Measurements from ENCODE around the gene CLCNKA. TPM values are rescaled to one million over a fixed set of nuclear protein-coding genes. Genes with fewer than 3 reads are reported as not detected.

Gene CLCNKA
- total RNA-seq, 4 donors from 2014 or later = 0.64 to 0.94 (median 0.80) TPM; not detected in 1

DNA sequence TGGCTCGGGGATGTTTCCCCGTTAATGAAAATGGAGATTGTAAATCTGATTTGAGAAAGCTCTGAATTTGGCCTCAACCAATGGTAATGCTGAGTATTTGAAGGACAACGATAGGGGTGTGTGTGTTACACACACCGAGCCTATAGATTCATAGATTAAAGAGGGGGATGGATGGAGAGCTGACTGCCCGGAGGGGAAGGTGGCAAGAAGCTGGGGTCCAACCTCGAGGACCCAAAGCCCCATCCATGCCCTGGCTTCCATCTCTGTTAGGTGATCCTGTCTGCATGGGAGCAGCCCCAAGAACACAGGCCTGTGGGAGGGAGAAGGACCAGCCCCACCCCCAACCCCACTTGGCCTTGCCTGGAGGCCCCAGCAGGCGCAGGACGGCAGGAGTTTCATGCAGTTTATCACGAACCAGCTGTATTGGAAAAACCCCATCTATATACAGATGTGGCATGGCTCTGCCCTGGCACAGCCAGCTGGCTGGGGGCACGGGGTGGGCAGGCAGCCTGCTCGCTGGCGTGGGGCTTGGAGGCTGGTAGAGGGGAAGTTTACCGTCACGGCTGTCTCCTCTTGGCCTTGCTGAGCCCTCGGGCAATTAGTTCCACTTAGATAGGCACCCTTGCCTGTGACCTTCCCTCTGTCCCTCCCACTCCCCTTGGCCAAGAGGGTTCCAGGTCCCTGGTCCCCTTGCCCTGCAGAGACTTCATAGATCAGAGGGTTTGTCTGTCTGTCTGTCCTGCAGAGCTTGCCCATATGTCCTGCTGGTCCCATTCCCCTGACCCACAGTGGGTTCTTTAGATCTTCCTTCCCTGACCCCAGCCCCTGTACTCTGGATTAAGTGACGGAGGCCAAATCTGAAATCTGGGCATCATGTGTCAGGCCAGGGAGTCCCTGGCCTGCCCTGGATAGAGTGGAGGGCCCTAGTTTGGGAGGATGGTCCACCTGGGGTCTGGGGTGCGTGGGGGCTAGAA is 7.0 kb upstream of the CLCNKA start:
- ATAC-seq = no peak
- Histone ChIP-seq H3K36me3 (no peaks in the 10 kb centered on the region), H3K27me3 (no peaks in the 10 kb centered on the region), H3K4me3 (peak overlapping the region; percentile 68 to 82 (median 76)), H3K9me3 (no peaks in the 10 kb centered on the region), H3K4me1 (peaks cover 38 to 55% of the 10 kb centered on the region in 2 donors), H3K27ac (peak overlapping the region; percentile 97 to 100 (median 98))
- DNase-seq = peak; percentile 77 to 87
- TF ChIP-seq POLR2A (IDR thresholded peaks at IDR 0.05) = peak in 1 of 2 donors; percentile 64
- TF ChIP-seq, protein P1, sequence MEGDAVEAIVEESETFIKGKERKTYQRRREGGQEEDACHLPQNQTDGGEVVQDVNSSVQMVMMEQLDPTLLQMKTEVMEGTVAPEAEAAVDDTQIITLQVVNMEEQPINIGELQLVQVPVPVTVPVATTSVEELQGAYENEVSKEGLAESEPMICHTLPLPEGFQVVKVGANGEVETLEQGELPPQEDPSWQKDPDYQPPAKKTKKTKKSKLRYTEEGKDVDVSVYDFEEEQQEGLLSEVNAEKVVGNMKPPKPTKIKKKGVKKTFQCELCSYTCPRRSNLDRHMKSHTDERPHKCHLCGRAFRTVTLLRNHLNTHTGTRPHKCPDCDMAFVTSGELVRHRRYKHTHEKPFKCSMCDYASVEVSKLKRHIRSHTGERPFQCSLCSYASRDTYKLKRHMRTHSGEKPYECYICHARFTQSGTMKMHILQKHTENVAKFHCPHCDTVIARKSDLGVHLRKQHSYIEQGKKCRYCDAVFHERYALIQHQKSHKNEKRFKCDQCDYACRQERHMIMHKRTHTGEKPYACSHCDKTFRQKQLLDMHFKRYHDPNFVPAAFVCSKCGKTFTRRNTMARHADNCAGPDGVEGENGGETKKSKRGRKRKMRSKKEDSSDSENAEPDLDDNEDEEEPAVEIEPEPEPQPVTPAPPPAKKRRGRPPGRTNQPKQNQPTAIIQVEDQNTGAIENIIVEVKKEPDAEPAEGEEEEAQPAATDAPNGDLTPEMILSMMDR (IDR thresholded peaks at IDR 0.05 in 4 of 5, conservative IDR thresholded peaks at IDR 0.05 in 1 of 5) = no peak
- intact Hi-C loops (cut with DNase I; ENCODE audit: low total_unique reads) = loop anchor here (5.0 to 10.0 kb wide), 3 partner anchors 300 to 1100 kb away; partner anchors contain the start of genes DDI2 and PADI2
- in situ Hi-C loops (cut with MboI; ENCODE audit: low sequenced_read_pairs in 4 of 4) = no loop called here

DNA sequence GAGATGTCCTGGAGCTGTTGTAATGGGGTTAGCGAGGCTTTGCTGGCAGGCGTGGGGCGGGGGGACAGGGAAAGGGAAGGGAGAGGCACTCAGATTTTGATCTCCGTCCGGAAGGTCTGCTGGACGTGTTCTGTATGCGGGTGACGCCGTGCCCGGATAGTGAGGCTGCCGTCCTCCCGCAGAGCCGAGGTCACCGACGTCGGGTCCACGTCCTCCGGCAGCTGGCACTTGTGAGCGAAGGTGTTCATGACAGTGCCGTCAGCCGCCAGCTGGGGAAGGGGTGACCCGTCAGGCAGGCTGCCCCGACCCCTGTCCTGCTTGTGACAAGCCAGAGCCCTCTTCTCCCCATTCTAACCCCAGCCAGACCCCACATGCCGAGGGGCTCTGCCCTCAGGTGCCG is 6.3 kb upstream of the CLCNKA start:
- peak overlapping the region; percentile 97 to 100 (median 98) for H3K27ac ChIP-seq
- intact Hi-C loops (cut with DNase I; ENCODE audit: low total_unique reads) = loop anchor here (5.0 to 10.0 kb wide), 3 partner anchors 301 to 1099 kb away; partner anchors contain the start of genes DDI2 and PADI2
- no peaks in the 10 kb centered on the region for H3K36me3 ChIP-seq
- TF ChIP-seq, protein P1 (IDR thresholded peaks at IDR 0.05 in 4 of 5, conservative IDR thresholded peaks at IDR 0.05 in 1 of 5) = no peak
- in situ Hi-C loops (cut with MboI; ENCODE audit: low sequenced_read_pairs in 4 of 4) = no loop called here
- ATAC-seq (no peak), DNase-seq (peak in 1 of 2 donors; percentile 65)
- peak overlapping the region; percentile 68 to 82 (median 76) for H3K4me3 ChIP-seq
- H3K9me3 ChIP-seq = no peaks in the 10 kb centered on the region
- peaks cover 45 to 62% of the 10 kb centered on the region in 2 donors for H3K4me1 ChIP-seq
- no peaks in the 10 kb centered on the region for H3K27me3 ChIP-seq

DNA sequence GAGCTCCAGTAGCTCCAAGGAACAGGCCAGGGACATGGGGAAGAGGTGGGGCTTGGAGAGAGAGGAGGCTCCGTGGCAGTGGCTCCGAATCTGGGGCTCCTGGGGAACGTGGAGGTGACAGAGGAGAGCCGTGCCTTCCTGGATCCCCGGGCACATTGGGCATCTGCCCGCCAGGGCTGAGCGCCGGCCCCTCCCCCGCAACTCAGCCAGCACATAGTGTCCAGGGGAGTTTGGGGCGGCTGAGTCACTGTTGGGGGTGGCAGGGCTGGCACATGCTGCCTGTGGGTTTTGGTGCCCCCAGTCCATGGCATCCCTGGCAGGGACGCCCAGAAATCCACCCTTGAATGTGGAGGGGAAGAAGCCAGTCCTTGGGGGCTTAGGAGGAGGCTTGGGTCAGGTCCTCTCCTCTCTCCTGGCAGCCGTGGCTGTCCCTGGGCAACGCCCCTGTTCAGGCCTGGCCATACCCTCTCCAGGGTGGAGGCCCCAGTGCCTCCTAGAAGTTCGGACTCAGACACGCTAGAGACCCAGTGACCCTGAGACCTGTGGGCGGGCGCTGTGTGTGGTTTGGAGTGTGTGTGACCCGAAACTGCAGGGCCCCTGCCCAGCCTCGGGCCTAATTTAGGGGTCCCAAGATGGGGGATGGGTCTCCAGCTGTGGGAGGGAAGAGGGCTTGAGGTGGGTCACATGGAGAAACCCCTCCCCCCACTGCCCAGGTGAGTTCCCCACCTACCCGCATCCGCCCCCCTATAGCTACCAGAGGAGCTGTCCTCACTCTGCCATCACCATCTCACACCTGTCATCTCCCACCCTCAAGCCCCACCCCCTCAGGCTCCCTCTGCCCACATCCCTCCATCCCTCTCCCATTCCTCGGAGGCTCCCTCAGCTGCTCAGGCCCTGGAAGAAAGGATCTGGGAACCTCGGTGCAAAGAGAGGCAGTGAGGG is 5.6 kb upstream of the CLCNKA start:
- DNase-seq (peak; percentile 88 to 95), ATAC-seq (peak; percentile 8 to 15)
- peak in 1 of 2 donors; percentile 86 for TF ChIP-seq POLR2A (IDR thresholded peaks at IDR 0.05)
- TF ChIP-seq, protein P1 (IDR thresholded peaks at IDR 0.05 in 4 of 5, conservative IDR thresholded peaks at IDR 0.05 in 1 of 5) = no peak
- in situ Hi-C loops (cut with MboI; ENCODE audit: low sequenced_read_pairs in 4 of 4) (no loop called here), intact Hi-C loops (cut with DNase I; ENCODE audit: low total_unique reads) (loop anchor here (5.0 to 10.0 kb wide), 3 partner anchors 301 to 1099 kb away; partner anchors contain the start of genes DDI2 and PADI2)
- Histone ChIP-seq H3K27ac (peak overlapping the region; percentile 97 to 100 (median 98)), H3K4me1 (peaks cover 47 to 64% of the 10 kb centered on the region in 2 donors), H3K9me3 (no peaks in the 10 kb centered on the region), H3K4me3 (peak overlapping the region; percentile 68 to 82 (median 76)), H3K27me3 (no peaks in the 10 kb centered on the region), H3K36me3 (no peaks in the 10 kb centered on the region)

- Histone ChIP-seq H3K9me3 (no peaks in the 10 kb centered on the region), H3K36me3 (no peaks in the 10 kb centered on the region), H3K4me3 (peak overlapping the region; percentile 68 to 82 (median 76)), H3K27me3 (no peaks in the 10 kb centered on the region), H3K27ac (peak overlapping the region; percentile 97 to 100 (median 98)), H3K4me1 (peaks cover 47 to 64% of the 10 kb centered on the region in 2 donors)
- DNase-seq (no peak), ATAC-seq (no peak)
- TF ChIP-seq, protein P1 (IDR thresholded peaks at IDR 0.05 in 4 of 5, conservative IDR thresholded peaks at IDR 0.05 in 1 of 5) = no peak
- no peak for TF ChIP-seq POLR2A (IDR thresholded peaks at IDR 0.05)
- in situ Hi-C loops (cut with MboI; ENCODE audit: low sequenced_read_pairs in 4 of 4) (no loop called here), intact Hi-C loops (cut with DNase I; ENCODE audit: low total_unique reads) (loop anchor here (5.0 to 10.0 kb wide), 3 partner anchors 302 to 1098 kb away; partner anchors contain the start of genes DDI2 and PADI2)
Measured at GRCh38 chr1:16017076-16017460, 4.8 kb upstream of the CLCNKA start.

Measured in gastrocnemius medialis (tissue), 4 donors.